K562 (cell line): ENCODE measurements around the gene WDR44. TPM values are rescaled to one million over a fixed set of nuclear protein-coding genes. Genes with fewer than 3 reads are reported as not detected.

ENCODE experiments used
- ATAC-seq: fragments of 200-7000 bp; cut with Tn5 transposase; 3 replicates; pipeline ENCODE4 v1.9.1; 2020; ENCODE audit warnings: moderate library complexity
- BruUV-seq: library from RNA; stranded (reverse); fragments of 400-500 nt; replicated peaks from 2 replicates; lab custom pipeline; 2021; lab: Mats Ljungman, UMichigan
- CTCF ChIA-PET: fragments of 300-600 bp; formaldehyde crosslinking; extraction: SDS; loops from one replicate; lab custom pipeline; 2021; ENCODE audit warnings: low intra/inter-chr PET ratio; lab: Yijun Ruan, JAX
- POLR2A ChIA-PET: fragments of 300-600, 350-650 bp; sonication (Branson Sonifier 250); formaldehyde crosslinking; extraction: SDS; loops from one replicate; lab custom pipeline; 2021; ENCODE audit warnings: antibody characterized with exemption, inconsistent platforms; lab: Yijun Ruan, JAX
- DNase-seq, 4 experiments: peaks; one replicate each; pipeline versions ENCODE4 v3.0.0 to v3.0.0-alpha.2; 2011 to 2018; ENCODE audit warnings: low spot score in 3 of 4, mixed read lengths in 3 of 4; ENCODE audit errors: extremely low read depth in 1 of 4
- FAIRE-seq: peaks from 2 replicates; lab custom pipeline; 2011; peaks lifted over from hg19 to GRCh38; lab: Jason Lieb, UNC
- H2AFZ ChIP-seq: 2 replicates; pipeline ENCODE4 v1.6.0; 2011; ENCODE audit warnings: low read depth, low read length, control low read depth, inconsistent platforms
- H3K27ac ChIP-seq: fragments of 200-600 bp; 3 replicates; pipeline ENCODE4 v1.8.0; 2011; ENCODE audit warnings: low read depth, mild to moderate bottlenecking, control low read depth, inconsistent platforms, low read length, moderate library complexity, mixed read lengths; ENCODE audit errors: extremely low read depth
- H3K27me3 ChIP-seq, 2 experiments: fragments of 300-600 bp in 1 of 2; 2 replicates in 1 of 2; 3 replicates in 1 of 2; pipeline versions ENCODE4 v1.6.0 to v1.8.0; 2011; ENCODE audit warnings: inconsistent platforms in 2 of 2, low read length in 2 of 2, mild to moderate bottlenecking in 1 of 2, mixed read lengths in 1 of 2, moderate library complexity in 1 of 2; ENCODE audit not compliant: control insufficient read depth in 2 of 2, insufficient read depth in 2 of 2
- H3K36me3 ChIP-seq: fragments of 300-600 bp; 3 replicates; pipeline ENCODE4 v1.8.0; 2011; ENCODE audit warnings: mild to moderate bottlenecking, low read length, inconsistent platforms; ENCODE audit not compliant: control insufficient read depth, insufficient read depth
- H3K4me1 ChIP-seq, 2 experiments: fragments of 200-600 bp in 1 of 2; replicated peaks in 1 of 2; 2 replicates in 1 of 2; 3 replicates in 1 of 2; pipeline versions ENCODE4 v1.5.1 to v1.8.0; 2011; ENCODE audit warnings: inconsistent platforms in 2 of 2, low read length in 2 of 2, mild to moderate bottlenecking in 1 of 2, mixed read lengths in 1 of 2, moderate library complexity in 1 of 2; ENCODE audit not compliant: control insufficient read depth in 2 of 2, insufficient read depth in 2 of 2
- H3K4me2 ChIP-seq: 2 replicates; pipeline ENCODE4 v1.6.1; 2011; ENCODE audit warnings: low read length, control low read depth, inconsistent platforms, mixed read lengths; ENCODE audit not compliant: insufficient read depth
- H3K4me3 ChIP-seq: fragments of 200-600 bp; sonication (generic), shearing (Covaris generic); 2 replicates; pipeline ENCODE4 v1.5.1; 2016; ENCODE audit warnings: control low read depth, inconsistent platforms
- H3K79me2 ChIP-seq: fragments of 200-600 bp; 3 replicates; pipeline ENCODE4 v1.8.0; 2011; ENCODE audit warnings: low read length, inconsistent platforms; ENCODE audit not compliant: control insufficient read depth, insufficient read depth
- H3K9ac ChIP-seq, 2 experiments: 2 replicates each; pipeline versions ENCODE4 v1.6.0 to v1.6.1; 2011; ENCODE audit warnings: low read depth in 2 of 2, low read length in 2 of 2, control low read depth in 1 of 2, inconsistent platforms in 1 of 2, mild to moderate bottlenecking in 1 of 2, mixed read lengths in 1 of 2; ENCODE audit not compliant: insufficient read depth in 1 of 2
- H3K9me1 ChIP-seq: one replicate; pipeline ENCODE4 v1.6.0; 2011; ENCODE audit warnings: inconsistent platforms, mild to moderate bottlenecking, low read length, moderate library complexity; ENCODE audit not compliant: control insufficient read depth, insufficient read depth
- H3K9me3 ChIP-seq: replicated peaks from 2 replicates; pipeline ENCODE4 v1.5.1; 2011; ENCODE audit warnings: low read depth, low read length, inconsistent platforms; ENCODE audit not compliant: control insufficient read depth, insufficient read depth
- H4K20me1 ChIP-seq: replicated peaks from 2 replicates; pipeline ENCODE4 v1.6.1; 2011; ENCODE audit warnings: low read length, inconsistent platforms, mixed read lengths; ENCODE audit not compliant: control insufficient read depth, insufficient read depth
- CBFA2T3 ChIP-seq: fragments of 450-650 bp; IDR thresholded peaks from 2 replicates; pipeline ENCODE4 v1.6.1; 2017
- ELK3 ChIP-seq: fragments of 450-650 bp; formaldehyde crosslinking; IDR thresholded peaks from 2 replicates; pipeline ENCODE4 v1.4.0; 2020; ENCODE audit warnings: mild to moderate bottlenecking
- GATAD2A ChIP-seq: fragments of 450-650 bp; IDR thresholded peaks from 2 replicates; pipeline ENCODE4 v1.6.1; 2017
- POLR2A ChIP-seq: fragments of 450-650 bp; conservative IDR thresholded peaks from 2 replicates; pipeline ENCODE4 v1.6.1; 2016
- TAF9B ChIP-seq: fragments of 450-650 bp; IDR thresholded peaks from 2 replicates; pipeline ENCODE4 v1.6.1; 2018; ENCODE audit warnings: mild to moderate bottlenecking; ENCODE audit not compliant: partially characterized antibody
- ZNF143 ChIP-seq: sonication (generic); formaldehyde crosslinking; IDR thresholded peaks from 2 replicates; pipeline ENCODE4 v1.9.0; 2022; ENCODE audit warnings: mild to moderate bottlenecking, missing genetic modification reagents
- WGBS: fragments of 100-300 bp; shearing (Covaris generic); methylation state at CpG from one replicate; pipeline ENCODE4 v1.1.6; 2016; ENCODE audit warnings: low coverage, mixed read lengths; ENCODE audit not compliant: insufficient coverage; ENCODE audit errors: missing lambda C conversion rate; 5-methylcytosine and 5-hydroxymethylcytosine counted together
- in situ Hi-C: fragments of 300-500 bp; cut with MboI; formaldehyde crosslinking; loops from 4 replicates; pipeline ENCODE4 v1.15.0; 2018; ENCODE audit warnings: inconsistent platforms, mixed read lengths
- intact Hi-C: fragments of 100-400 bp; cut with micrococcal nuclease; formaldehyde crosslinking; loops from 2 replicates; pipeline ENCODE4 v1.14.2; 2022
- polyA plus RNA-seq, 8 experiments: library from polyadenylated mRNA; depleted of rRNA in 4 of 8; stranded (reverse) in 5 of 8; unstranded in 3 of 8; fragments of >200 nt; fragmentation: Nextera tagmentation in 2 of 8; fragmentation: Illumina TruSeq in 1 of 8; extraction: Ambion mirVana in 2 of 8; extraction: Trizol in 1 of 8; gene quantifications; 2 replicates each; pipeline versions ENCODE4 v1.2.1 to v1.2.3, GENCODE V29; 2011 to 2014; ENCODE audit warnings: inconsistent platforms in 1 of 8, missing spikeins in 1 of 8
- total RNA-seq, 7 experiments: library from RNA; depleted of rRNA in 6 of 7; stranded (reverse); fragments of >200 nt in 6 of 7; fragmentation: Illumina TruSeq in 2 of 7; extraction: Trizol in 2 of 7; gene quantifications; 2 replicates each; pipeline versions ENCODE4 v1.2.1 to v1.2.3, GENCODE V29; 2011 to 2021; ENCODE audit warnings: low replicate concordance in 1 of 7
- TF ChIP-seq, protein P1 (sequence below): fragments of 250-450 bp; sonication (Bioruptor Pico); IDR thresholded peaks from 2 replicates; pipeline ENCODE4 v1.8.0; 2022; ENCODE audit warnings: inconsistent platforms

The WDR44 gene
- total and polyA plus RNA-seq, 9 of the 15 experiments (the other 6 are each of a cell fraction or from before 2014, with no cell fraction given), result 5.6 to 20.0 (median 14.6) TPM

DNA sequence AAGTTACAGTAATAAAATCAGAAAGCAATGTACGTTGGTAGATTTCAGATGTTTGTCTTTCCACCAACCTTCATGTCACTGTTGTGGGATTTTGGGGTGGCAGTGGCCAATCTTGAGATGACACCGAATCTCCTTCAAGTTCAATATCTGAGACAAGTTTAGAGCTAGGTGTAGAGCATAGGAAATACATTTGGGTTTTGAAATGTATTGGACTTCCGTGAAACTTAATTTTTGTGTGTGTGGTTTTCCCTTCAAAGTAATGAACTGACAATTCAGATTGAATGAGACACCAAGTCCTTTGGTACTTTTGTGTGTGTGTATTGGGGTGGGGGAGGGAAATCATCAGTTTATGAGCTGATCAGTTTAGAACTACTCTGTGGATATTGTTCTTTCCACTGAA lies 1.8 kb downstream of the WDR44 start:
- Histone ChIP-seq H4K20me1 (peaks cover 12% of the 10 kb centered on the region; the same call in 1 of the 2 replicates), H3K9me3 (no peaks in the 10 kb centered on the region), H3K4me2 (peak overlapping the region; percentile 86), H3K9me1 (no peaks in the 10 kb centered on the region), H2AFZ (no peak overlapping the region), H3K9ac (peak overlapping the region; percentile 94), H3K36me3 (peaks cover 4% of the 10 kb centered on the region; the same call in 1 of the 3 replicates), H3K4me1 (peaks cover 7 to 40% of the 10 kb centered on the region in 2 experiments), H3K79me2 (peaks cover 62% of the 10 kb centered on the region), H3K27ac (peak overlapping the region; percentile 97), H3K4me3 (peak overlapping the region; percentile 94), H3K27me3 (no peaks in the 10 kb centered on the region)
- intact Hi-C loops (loop anchor here (2.0 to 10.0 kb wide), 2 partner anchors 19 to 377 kb away; partner anchors contain the start of gene IL13RA1), in situ Hi-C loops (no loop called here)
- BruUV-seq, result no TSS peak
- ATAC-seq (no peak), FAIRE-seq (peak; percentile 26), DNase-seq (no peak)
- POLR2A ChIA-PET, result interaction anchor here (1.0 kb wide), 1 partner anchor 13 kb away, joined by 3 read pairs; no protein-coding TSS in a partner anchor
- CTCF ChIA-PET, result interaction anchor here (1.0 kb wide), 1 partner anchor 253 kb away, joined by 5 read pairs; no protein-coding TSS in a partner anchor
- 0% methylated on average over 3 of the region's 3 CpGs for WGBS
- TF ChIP-seq TAF9B (no peak), POLR2A (no peak), ZNF143 (CRISPR knock-in tag) (no peak), ELK3 (no peak), GATAD2A (no peak), CBFA2T3 (no peak)
- TF ChIP-seq, protein P1, sequence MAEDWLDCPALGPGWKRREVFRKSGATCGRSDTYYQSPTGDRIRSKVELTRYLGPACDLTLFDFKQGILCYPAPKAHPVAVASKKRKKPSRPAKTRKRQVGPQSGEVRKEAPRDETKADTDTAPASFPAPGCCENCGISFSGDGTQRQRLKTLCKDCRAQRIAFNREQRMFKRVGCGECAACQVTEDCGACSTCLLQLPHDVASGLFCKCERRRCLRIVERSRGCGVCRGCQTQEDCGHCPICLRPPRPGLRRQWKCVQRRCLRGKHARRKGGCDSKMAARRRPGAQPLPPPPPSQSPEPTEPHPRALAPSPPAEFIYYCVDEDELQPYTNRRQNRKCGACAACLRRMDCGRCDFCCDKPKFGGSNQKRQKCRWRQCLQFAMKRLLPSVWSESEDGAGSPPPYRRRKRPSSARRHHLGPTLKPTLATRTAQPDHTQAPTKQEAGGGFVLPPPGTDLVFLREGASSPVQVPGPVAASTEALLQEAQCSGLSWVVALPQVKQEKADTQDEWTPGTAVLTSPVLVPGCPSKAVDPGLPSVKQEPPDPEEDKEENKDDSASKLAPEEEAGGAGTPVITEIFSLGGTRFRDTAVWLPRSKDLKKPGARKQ (CRISPR knock-in tag), result no peak
